Prostate gland (tissue), 2 donors: Measurements from ENCODE around the gene LMTK2. TPM values are rescaled to one million over a fixed set of nuclear protein-coding genes. Genes with fewer than 3 reads are reported as not detected.

ENCODE experiments used
- DNase-seq: peaks from one replicate; pipeline ENCODE4 v3.0.0-alpha.2; 2019; ENCODE audit warnings: low spot score
- H3K27ac ChIP-seq, 2 donors: fragments of 200-600 bp; sonication (generic); 2 replicates each; pipeline ENCODE4 v1.5.1; 2017 to 2019
- H3K27me3 ChIP-seq: fragments of 200-600 bp; sonication (generic); replicated peaks from 2 replicates; pipeline ENCODE4 v1.5.1; 2019; ENCODE audit not compliant: insufficient read depth
- H3K36me3 ChIP-seq, 2 donors: fragments of 200-600 bp; sonication (generic); 1 replicate in 1 of 2; 2 replicates in 1 of 2; pipeline versions ENCODE4 v1.5.1 to v1.8.1; 2017 to 2019
- H3K4me1 ChIP-seq: fragments of 200-600 bp; sonication (generic); replicated peaks from 2 replicates; pipeline ENCODE4 v1.5.1; 2019
- H3K4me3 ChIP-seq, 2 donors: fragments of 200-600 bp; sonication (generic); 2 replicates each; pipeline ENCODE4 v1.5.1; 2017 to 2019
- H3K9me3 ChIP-seq: fragments of 200-600 bp; sonication (generic); 2 replicates; pipeline ENCODE4 v1.5.1; 2017
- POLR2A ChIP-seq: fragments of 450-650 bp; IDR thresholded peaks from one replicate; pipeline ENCODE4 v1.6.1; 2016; ENCODE audit warnings: antibody characterized with exemption, mild to moderate bottlenecking
- POLR2AphosphoS5 ChIP-seq: sonication (generic); formaldehyde crosslinking; IDR thresholded peaks from one replicate; pipeline ENCODE4 v1.6.1; 2017; ENCODE audit warnings: antibody characterized with exemption
- WGBS: methylation state at CpG from one replicate; pipeline ENCODE4 v1.1.5; 2018; 5-methylcytosine and 5-hydroxymethylcytosine counted together
- intact Hi-C: fragments of 100-400 bp; cut with DNase I; formaldehyde crosslinking; loops from one replicate; pipeline ENCODE4 v1.14.2; 2022
- total RNA-seq, 2 donors: library from RNA; depleted of rRNA; stranded (reverse); fragments of >200 nt; gene quantifications; one replicate each; pipeline ENCODE4 v1.1.0, GENCODE V29; 2016
- TF ChIP-seq, protein P1 (sequence below), 4 experiments: fragments of 200-600 bp in 2 of 4; fragments of 450-650 bp in 2 of 4; sonication (generic) in 2 of 4; IDR thresholded peaks; 1 replicate in 3 of 4; 2 replicates in 1 of 4; pipeline ENCODE4 v1.5.1; 2016 to 2019; ENCODE audit warnings: antibody characterized with exemption in 4 of 4, mild to moderate bottlenecking in 2 of 4, moderate library complexity in 2 of 4

Gene LMTK2
- total RNA-seq, 2 donors from 2014 or later: 22.2 to 37.4 TPM

DNA sequence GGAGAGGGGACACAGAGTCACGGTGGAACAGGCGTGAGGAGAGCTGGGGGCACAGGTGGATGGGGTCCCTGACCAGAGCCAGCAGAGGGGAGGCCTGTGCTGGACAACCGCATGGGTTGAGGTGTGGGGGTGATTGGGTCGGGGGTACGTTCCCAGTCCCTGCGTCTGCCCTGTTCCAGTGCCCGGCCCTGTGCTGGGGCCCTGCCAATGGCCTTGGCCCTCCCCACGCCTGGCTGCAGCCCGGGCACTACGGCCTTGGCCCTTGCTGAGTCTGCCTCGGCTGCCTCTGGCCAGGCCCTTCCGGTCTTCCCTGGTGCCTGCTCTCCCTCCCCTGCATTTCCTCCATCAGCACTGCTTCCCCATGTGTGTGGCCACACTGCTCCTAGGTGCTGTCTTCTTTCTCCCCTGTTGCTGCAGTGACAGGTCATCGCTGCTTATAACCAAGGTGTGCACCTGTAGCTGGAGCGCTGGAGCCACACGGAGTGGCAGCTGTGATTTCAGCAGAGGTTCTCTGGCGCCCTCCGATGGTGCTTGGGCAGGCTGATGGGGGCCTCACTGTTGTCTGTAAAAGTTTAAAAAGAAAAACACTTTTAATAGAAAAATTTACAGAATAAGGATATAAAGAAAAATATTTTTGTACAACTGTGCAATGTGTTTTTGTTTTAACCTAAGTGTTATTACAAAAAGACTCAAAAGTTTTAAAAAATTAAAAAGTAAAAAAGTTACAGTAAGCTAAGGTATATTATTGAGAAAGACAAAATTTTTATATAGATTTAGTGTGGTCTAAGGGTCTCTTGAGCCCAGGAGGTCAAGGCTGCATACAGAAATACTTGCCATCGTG, 59.4 kb downstream of the LMTK2 start:
- H3K36me3 ChIP-seq: no peaks in the 10 kb centered on the region
- intact Hi-C loops: loop anchor here (5.0 kb wide), 1 partner anchor 144 kb away; no protein-coding TSS in a partner anchor
- WGBS: 80% methylated on average over 18 of the region's 18 CpGs
- H3K4me3 ChIP-seq: no peak overlapping the region
- no peak overlapping the region for H3K27ac ChIP-seq
- H3K27me3 ChIP-seq: no peaks in the 10 kb centered on the region
- no peaks in the 10 kb centered on the region for H3K9me3 ChIP-seq
- TF ChIP-seq, protein P1, sequence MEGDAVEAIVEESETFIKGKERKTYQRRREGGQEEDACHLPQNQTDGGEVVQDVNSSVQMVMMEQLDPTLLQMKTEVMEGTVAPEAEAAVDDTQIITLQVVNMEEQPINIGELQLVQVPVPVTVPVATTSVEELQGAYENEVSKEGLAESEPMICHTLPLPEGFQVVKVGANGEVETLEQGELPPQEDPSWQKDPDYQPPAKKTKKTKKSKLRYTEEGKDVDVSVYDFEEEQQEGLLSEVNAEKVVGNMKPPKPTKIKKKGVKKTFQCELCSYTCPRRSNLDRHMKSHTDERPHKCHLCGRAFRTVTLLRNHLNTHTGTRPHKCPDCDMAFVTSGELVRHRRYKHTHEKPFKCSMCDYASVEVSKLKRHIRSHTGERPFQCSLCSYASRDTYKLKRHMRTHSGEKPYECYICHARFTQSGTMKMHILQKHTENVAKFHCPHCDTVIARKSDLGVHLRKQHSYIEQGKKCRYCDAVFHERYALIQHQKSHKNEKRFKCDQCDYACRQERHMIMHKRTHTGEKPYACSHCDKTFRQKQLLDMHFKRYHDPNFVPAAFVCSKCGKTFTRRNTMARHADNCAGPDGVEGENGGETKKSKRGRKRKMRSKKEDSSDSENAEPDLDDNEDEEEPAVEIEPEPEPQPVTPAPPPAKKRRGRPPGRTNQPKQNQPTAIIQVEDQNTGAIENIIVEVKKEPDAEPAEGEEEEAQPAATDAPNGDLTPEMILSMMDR (IDR thresholded peaks at IDR 0.05): peak; percentile 39 to 69 (median 48)
- TF ChIP-seq POLR2A: no peak
- peaks cover 5% of the 10 kb centered on the region for H3K4me1 ChIP-seq
- peak; percentile 49 for DNase-seq

DNA sequence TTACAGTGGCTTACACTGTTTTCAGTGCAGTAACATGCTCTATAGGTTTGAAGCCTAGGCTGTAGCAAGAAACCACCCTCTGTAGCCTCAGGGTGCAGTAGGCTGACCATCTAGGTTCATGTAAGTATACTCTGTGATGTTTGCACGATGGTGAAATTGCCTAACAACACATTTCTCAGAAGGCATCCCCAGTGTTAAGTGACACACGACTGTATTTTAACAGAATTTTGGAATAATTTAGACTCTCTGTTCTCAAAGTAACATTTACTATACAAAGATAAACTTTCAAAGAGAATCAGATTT, 60.0 kb downstream of the LMTK2 start:
- Histone ChIP-seq H3K9me3 (no peaks in the 10 kb centered on the region), H3K27me3 (no peaks in the 10 kb centered on the region), H3K4me3 (no peak overlapping the region), H3K27ac (no peak overlapping the region), H3K4me1 (peaks cover 5% of the 10 kb centered on the region), H3K36me3 (no peaks in the 10 kb centered on the region)
- intact Hi-C loops: loop anchor here (5.0 kb wide), 1 partner anchor 144 kb away; no protein-coding TSS in a partner anchor
- WGBS: 81% methylated on average over 2 of the region's 2 CpGs
- TF ChIP-seq, protein P1 (IDR thresholded peaks at IDR 0.05): no peak
- no peak for DNase-seq

DNA sequence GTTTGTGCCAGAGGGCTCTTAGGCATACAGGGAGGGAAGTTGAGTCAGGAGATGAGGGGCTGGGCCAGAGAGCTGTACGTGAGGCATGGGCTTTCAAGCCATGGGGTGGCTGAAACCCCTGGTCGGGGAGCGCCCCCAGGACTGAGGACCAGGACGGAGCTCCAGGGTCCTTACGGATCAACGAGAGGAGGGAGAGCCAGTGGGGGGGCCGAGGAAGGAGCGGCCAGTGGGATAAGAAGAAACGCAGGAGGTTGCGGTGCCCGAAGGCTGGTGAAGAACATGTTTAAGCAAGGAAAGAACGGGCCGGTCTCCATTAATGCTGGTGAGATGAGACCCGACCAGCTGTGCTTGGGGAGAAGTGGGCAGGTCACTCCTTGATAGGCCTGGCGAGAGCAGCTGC, 61.0 kb downstream of the LMTK2 start:
- Histone ChIP-seq H3K36me3 (no peaks in the 10 kb centered on the region), H3K27me3 (no peaks in the 10 kb centered on the region), H3K4me1 (peaks cover 5% of the 10 kb centered on the region), H3K4me3 (no peak overlapping the region), H3K27ac (no peak overlapping the region), H3K9me3 (no peaks in the 10 kb centered on the region)
- DNase-seq: no peak
- 94% methylated on average over 15 of the region's 15 CpGs for WGBS
- TF ChIP-seq POLR2A (no peak), POLR2AphosphoS5 (no peak)
- intact Hi-C loops: loop anchor here (1.0 to 5.0 kb wide), 2 partner anchors 60 to 145 kb away; no protein-coding TSS in a partner anchor

DNA sequence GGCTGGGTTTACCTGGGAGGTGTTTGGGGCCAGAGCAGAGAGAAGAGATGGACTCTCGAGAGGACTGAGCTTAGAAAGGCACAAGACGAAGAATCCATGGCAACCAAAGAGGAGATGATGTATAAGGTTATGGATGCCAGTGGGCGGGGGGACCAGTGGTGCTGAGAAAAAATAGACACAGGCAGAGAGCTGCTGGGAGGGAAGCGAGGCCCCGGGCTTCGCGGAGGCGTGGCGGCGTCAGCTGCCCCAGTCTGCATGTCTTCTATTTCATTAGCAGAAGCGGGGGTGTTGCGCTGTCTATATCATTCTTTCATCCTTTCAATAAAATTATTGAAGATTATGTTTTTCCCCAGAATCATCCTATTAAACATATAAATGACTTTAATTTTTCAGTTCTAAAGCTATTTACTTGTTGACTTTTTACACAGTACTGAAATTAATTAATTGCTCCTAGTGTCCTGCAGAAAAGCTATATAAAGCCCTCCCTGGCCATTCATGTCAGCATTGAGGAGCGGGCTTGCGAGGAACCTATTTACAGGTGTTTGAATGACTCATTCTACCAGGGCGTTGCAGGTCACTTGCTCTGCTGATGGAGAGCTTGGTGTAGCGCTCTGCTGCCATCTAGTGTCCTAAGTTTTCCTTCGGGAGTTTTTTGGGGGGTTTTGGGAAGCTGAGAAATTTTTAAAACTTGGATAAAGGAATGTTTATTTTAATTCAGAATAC, 61.7 kb downstream of the LMTK2 start:
- Histone ChIP-seq H3K27me3 (no peaks in the 10 kb centered on the region), H3K9me3 (no peaks in the 10 kb centered on the region), H3K27ac (no peak overlapping the region), H3K4me1 (peaks cover 5% of the 10 kb centered on the region), H3K36me3 (no peaks in the 10 kb centered on the region), H3K4me3 (no peak overlapping the region)
- TF ChIP-seq, protein P1 (IDR thresholded peaks at IDR 0.05): peak; percentile 84 to 90 (median 88)
- TF ChIP-seq POLR2A (no peak), POLR2AphosphoS5 (peak; percentile 61)
- DNase-seq: peak; percentile 66
- 62% methylated on average over 17 of the region's 17 CpGs for WGBS
- intact Hi-C loops: loop anchor here (1.0 to 5.0 kb wide), 2 partner anchors 61 to 146 kb away; no protein-coding TSS in a partner anchor

DNA sequence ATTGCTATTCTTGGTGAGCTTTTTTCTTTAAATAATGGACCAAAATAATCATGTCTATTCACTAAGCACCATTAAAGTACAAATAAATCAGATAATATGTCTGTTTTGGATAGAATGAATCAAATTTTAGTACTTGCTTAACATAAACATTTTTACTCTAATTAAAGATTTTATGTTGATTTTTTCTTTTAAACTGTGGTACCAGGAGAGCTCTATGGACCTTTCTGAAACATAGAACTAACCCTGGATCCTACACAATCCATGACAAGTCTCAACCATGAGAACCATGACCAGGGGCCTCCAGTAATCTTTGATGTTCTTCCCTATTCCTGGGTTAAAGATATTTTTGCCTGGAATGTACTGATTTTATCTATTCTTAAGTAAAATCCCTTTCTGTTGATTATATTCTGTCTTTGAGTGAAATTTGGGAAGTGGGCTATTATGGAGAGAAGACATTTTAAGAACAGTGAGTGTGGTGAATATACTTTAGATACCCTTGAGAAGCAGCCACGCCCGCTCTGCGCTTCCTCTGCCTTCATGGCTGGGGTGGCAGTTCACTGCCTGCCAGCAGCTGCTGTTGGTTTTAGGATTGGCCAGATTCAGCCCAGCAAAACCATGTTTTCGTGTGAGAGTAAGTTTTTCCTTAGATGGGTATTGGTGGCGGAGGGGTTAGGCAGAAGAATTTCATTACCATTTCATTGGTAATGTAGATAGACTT, 62.4 kb downstream of the LMTK2 start:
- WGBS: 92% methylated on average over 5 of the region's 5 CpGs
- intact Hi-C loops: loop anchor here (1.0 to 5.0 kb wide), 2 partner anchors 62 to 147 kb away; no protein-coding TSS in a partner anchor
- Histone ChIP-seq H3K36me3 (no peaks in the 10 kb centered on the region), H3K9me3 (no peaks in the 10 kb centered on the region), H3K27ac (peak overlapping the region in 1 of 2 donors; percentile 66), H3K4me3 (no peak overlapping the region), H3K27me3 (no peaks in the 10 kb centered on the region), H3K4me1 (peaks cover 5% of the 10 kb centered on the region)
- TF ChIP-seq POLR2AphosphoS5 (no peak), POLR2A (no peak)
- TF ChIP-seq, protein P1 (IDR thresholded peaks at IDR 0.05): no peak
- no peak for DNase-seq
